Measurements from ENCODE around the gene POU3F2.

DNA sequence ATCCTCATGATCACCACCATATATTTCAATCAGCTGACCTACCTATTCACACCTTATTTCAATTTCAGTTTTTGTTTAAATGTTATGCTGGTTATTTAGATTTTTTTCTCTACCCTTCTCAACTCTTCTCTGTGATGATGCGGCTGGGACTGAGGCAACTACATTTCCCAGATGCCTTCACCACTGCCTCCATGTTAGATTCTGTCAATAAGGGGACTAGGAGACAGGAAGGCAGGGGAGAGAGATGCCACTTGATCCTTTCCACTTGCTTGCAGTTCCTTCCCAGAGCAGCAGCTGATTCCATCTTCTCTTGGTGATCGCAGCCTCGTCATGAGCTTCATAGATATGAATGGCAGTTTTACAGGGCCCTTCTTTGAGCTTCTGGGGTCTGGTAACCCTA lies 33.5 kb upstream of the POU3F2 start:
- TF ChIP-seq, protein P1, sequence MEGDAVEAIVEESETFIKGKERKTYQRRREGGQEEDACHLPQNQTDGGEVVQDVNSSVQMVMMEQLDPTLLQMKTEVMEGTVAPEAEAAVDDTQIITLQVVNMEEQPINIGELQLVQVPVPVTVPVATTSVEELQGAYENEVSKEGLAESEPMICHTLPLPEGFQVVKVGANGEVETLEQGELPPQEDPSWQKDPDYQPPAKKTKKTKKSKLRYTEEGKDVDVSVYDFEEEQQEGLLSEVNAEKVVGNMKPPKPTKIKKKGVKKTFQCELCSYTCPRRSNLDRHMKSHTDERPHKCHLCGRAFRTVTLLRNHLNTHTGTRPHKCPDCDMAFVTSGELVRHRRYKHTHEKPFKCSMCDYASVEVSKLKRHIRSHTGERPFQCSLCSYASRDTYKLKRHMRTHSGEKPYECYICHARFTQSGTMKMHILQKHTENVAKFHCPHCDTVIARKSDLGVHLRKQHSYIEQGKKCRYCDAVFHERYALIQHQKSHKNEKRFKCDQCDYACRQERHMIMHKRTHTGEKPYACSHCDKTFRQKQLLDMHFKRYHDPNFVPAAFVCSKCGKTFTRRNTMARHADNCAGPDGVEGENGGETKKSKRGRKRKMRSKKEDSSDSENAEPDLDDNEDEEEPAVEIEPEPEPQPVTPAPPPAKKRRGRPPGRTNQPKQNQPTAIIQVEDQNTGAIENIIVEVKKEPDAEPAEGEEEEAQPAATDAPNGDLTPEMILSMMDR (IDR thresholded peaks at IDR 0.05; ENCODE audit: poor library complexity): no peak
- TF ChIP-seq EZH2 (IDR thresholded peaks at IDR 0.05; ENCODE audit: borderline replicate concordance) (no peak), EZH2phosphoT487 (IDR thresholded peaks at IDR 0.05; ENCODE audit: low read depth, severe bottlenecking, unreplicated experiment) (no peak)

All from hepatocyte (in vitro differentiated cells).